ENCODE data around the gene FSTL5.
"Not testable (repeated sequence)": the region's sequence is repeated elsewhere in the genome, so short reads cannot be mapped to it uniquely, and the experiment has no call there.

Gene FSTL5

GRCh38 chr4:162163892-162164759, at the start of gene FSTL5:
Gene FSTL5, minus strand, starts transcription at chr4:162164000. Its CDS starts 52,604 bp downstream, at chr4:162111396.
- peak; percentile 26 for DNase-seq

GRCh38 chr4:162209706-162210105, 45.9 kb upstream of the FSTL5 start:
- DNase-seq = no peak

- DNase-seq = not testable (repeated sequence)
These were observed 39.7 kb upstream of the FSTL5 start for GRCh38 chr4:162203478-162203877.

GRCh38 chr4:162201673-162202072, 37.9 kb upstream of the FSTL5 start:
- no peak for DNase-seq

GRCh38 chr4:162170509-162170908, 6.7 kb upstream of the FSTL5 start:
- no peak for DNase-seq

- DNase-seq = no peak
These were observed 1.2 kb upstream of the FSTL5 start for GRCh38 chr4:162164906-162165510.

- no peak for DNase-seq
These were observed 1.1 kb downstream of the FSTL5 start for GRCh38 chr4:162162672-162163071.

GRCh38 chr4:162157241-162157640, 6.6 kb downstream of the FSTL5 start:
- no peak for DNase-seq

- DNase-seq = no peak
These were observed 8.8 kb downstream of the FSTL5 start for GRCh38 chr4:162154862-162155540.

GRCh38 chr4:162151850-162152249, 11.9 kb downstream of the FSTL5 start:
- DNase-seq = no peak

GRCh38 chr4:162151386-162151785, 12.4 kb downstream of the FSTL5 start:
- DNase-seq = no peak

GRCh38 chr4:162149644-162150043, 14.2 kb downstream of the FSTL5 start:
- DNase-seq = no peak

GRCh38 chr4:162140051-162140683, 23.6 kb downstream of the FSTL5 start:
- no peak for DNase-seq

GRCh38 chr4:162139412-162139811, 24.4 kb downstream of the FSTL5 start:
- DNase-seq = no peak

GRCh38 chr4:162131256-162131655, 32.5 kb downstream of the FSTL5 start:
- no peak for DNase-seq

GRCh38 chr4:162126729-162127128, 37.1 kb downstream of the FSTL5 start:
- DNase-seq = no peak

GRCh38 chr4:162117051-162117450, 46.7 kb downstream of the FSTL5 start:
- DNase-seq = no peak

- DNase-seq = no peak
These were observed 47.6 kb downstream of the FSTL5 start for GRCh38 chr4:162116095-162116779.

- DNase-seq = no peak
These were observed 48.5 kb downstream of the FSTL5 start for GRCh38 chr4:162115333-162115732.

- DNase-seq = no peak
These were observed 52.7 kb downstream of the FSTL5 start for GRCh38 chr4:162111078-162111477.

GRCh38 chr4:162104459-162105124, 59.2 kb downstream of the FSTL5 start:
- no peak for DNase-seq

- DNase-seq = not testable (repeated sequence)
These were observed 59.9 kb downstream of the FSTL5 start for GRCh38 chr4:162103908-162104307.

All from stimulated activated CD4-positive, alpha-beta T cell treated with anti-CD3 and anti-CD28 coated beads, Interleukin-4, amount 100 ng/mL, for 1 hour (primary cell).